Measurements from ENCODE around the gene NLRP7.

- TF ChIP-seq CTCF (conservative IDR thresholded peaks at IDR 0.05; ENCODE audit: low read depth, low read length) (no peak), EZH2 (IDR thresholded peaks at IDR 0.05; ENCODE audit: low read length, unreplicated experiment) (no peak)
Observed at GRCh38 chr19:54889566-54889965, 57.8 kb downstream of the NLRP7 start.

All from PC-3 (cell line).